ENCODE results near the gene ADRA2C.

The ADRA2C gene

DNA sequence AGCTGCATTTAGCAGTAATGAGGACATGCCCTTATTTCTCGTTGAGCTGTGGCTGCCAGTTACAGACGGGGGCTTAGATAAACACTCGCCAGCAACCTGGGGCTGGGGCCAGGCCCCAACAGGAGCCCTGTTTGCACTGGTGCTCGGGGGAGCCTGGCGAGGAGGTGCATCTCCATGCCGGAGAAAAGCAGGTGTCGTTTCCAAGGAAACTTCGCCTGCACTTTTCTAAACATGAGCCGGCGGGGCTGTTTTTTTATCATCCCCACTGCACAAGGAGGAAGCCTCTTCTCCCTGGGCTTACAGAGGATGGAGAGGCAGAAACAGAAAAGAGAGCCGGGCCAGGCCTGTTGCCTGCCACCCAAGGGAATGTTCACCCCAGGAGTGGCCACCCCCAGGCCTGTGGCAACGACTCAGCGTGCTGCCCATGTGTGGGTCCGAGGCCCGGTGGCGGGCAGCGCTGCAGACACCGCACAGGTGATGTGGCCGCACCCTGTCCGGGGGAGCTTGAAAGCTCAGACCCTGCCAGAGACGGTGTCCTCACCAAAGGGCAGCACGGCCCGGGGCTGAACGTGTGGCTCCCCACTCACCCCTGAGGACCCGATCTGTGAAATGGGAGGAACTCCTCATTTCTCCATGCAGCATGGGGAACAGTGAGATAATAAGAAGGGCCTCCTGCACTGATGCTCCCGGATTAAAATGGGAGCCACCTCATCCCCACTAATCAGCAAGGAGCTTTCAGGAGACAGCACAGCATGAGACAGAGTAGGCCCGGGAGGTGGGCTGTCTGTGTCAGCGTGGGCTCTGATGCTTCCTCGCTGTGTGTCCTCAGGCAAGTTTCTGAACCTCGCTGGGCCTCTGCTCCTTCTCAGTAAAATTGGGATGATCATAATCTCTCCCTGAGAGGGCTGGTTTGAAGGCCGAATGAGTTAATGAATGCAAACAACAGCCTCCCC lies 33.8 kb upstream of the ADRA2C start:
- no peak for DNase-seq (ENCODE audit: insufficient read length, low spot score)
- no peak for FAIRE-seq

- DNase-seq (ENCODE audit: insufficient read length, low spot score) (no peak), FAIRE-seq (no peak)
Measured at GRCh38 chr4:3733195-3733594, 33.0 kb upstream of the ADRA2C start.

DNA sequence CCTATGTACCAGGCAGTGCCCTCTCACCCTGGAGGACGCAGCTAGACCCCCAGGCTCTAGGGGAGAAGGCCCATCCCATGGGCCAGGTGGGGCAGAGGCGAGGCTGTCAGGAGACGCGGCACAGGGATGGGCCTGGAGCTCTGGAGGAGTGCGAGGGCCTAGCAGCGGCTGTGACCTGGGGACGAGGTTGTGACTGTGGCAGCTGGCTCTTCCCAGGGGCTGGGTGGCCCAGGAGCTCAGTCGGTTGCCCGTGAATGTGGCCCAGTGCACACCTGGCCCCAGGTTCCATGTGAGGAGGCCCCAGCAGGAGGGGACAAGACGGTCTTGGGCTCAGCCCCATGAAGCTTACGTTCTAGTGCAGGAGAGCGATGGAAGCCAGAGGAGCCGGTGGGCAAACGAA lies 31.0 kb upstream of the ADRA2C start:
- DNase-seq (ENCODE audit: insufficient read length, low spot score) = no peak
- no peak for FAIRE-seq

GRCh38 chr4:3736290-3736689 lies 29.9 kb upstream of the ADRA2C start:
- no peak for DNase-seq (ENCODE audit: insufficient read length, low spot score)
- no peak for FAIRE-seq

DNA sequence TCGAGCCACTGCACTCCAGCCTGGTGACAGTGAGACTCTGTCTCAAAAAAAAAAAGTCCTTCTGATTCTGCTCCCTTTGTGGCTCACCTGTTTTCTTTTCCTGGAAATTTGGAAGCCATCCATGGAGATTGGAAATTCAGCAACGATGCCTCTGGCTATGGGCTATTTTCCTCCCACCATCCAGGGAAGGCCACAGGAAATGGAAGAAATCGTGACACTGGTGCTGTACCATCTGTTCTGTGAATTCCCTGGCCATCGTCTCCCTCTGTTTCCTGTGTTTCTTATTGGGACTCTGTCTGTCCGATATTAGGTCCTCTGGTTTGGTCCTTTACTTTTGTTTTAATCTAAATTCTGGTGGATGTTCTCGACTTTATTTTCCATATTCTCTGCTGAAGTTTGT lies 29.4 kb upstream of the ADRA2C start:
- FAIRE-seq = no peak
- DNase-seq (ENCODE audit: insufficient read length, low spot score) = no peak

DNA sequence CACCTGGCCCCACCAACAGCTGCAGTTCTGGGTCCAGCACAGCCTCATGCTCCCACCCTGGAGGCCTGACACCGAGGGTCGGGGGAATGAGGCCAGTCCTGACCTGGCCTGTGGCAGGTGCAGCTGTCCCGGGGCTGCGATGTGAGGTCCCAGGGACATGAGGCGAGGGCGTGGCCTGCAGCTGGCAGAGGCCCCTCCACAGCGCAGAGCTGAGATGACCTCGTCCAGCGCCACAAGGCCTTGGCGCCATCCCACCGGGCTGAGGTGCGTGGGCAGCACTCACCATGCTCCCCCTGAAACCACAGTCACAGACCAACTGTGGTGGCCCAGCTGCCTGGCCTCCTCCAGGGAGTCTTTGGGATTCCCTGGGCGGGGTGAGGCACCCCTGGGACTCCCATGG lies 26.6 kb upstream of the ADRA2C start:
- FAIRE-seq = no peak
- no peak for DNase-seq (ENCODE audit: insufficient read length, low spot score)

- no peak for DNase-seq (ENCODE audit: insufficient read length, low spot score)
- no peak for FAIRE-seq
Measured at GRCh38 chr4:3740256-3740655, 25.9 kb upstream of the ADRA2C start.

DNA sequence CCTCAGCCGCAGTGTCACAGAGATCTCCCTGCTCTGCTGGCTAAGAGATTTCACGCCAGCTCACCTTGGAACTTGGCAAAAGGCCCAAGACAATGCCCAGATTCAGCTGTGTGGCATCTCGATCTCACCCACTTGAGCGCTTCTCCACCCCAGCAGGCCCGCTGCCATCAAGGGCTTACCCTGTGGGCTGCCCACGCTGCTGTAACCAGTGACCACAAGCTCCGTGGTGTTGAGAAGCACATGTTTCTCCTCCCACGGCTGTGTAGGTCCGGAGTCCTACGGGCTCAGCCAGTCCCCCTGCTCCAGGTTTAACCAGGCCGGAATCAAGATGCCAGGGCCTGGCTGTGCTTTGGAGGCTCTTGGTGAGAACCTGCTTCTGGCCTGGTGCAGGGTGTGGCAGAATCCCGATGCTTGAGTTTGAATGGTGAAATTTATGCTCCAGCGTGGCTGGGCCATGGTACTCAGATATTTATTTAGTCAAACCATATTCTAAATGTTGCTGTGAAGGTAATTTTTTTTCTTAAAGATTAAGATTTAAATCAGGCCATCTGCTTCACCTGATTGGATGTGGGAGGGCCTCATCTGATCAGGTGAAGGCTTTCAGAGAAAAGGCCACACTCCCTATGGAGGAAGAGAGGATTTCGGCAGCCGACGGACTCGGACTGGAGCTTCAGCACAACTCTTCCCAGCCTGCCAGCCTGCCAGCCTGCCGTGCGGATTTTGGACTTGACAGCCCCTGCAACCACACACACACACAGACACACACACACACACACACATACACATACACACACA lies 24.8 kb upstream of the ADRA2C start:
- DNase-seq (ENCODE audit: insufficient read length, low spot score) (no peak), FAIRE-seq (no peak)

- DNase-seq (ENCODE audit: insufficient read length, low spot score) (no peak), FAIRE-seq (no peak)
Measured at GRCh38 chr4:3742610-3743009, 23.6 kb upstream of the ADRA2C start.

DNA sequence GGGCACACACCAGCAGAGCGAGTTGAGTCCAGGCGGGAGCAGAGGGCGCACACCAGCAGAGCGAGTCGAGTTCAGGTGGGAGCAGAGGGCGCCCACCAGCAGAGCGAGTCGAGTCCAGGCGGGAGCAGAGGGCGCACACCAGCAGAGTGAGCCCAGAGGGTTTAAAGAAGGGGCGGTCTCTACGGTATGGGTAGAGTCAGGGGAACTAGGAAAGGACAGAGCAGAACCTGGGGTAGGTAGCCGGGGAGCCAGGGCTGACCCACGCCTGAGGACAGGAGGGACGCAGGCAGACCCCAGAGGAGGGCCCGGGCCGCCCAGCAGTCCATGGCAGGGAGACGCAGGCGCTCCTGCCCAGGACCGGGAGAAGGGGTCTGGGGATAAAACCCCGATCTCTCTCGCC lies 22.0 kb upstream of the ADRA2C start:
- DNase-seq (ENCODE audit: insufficient read length, low spot score) (no peak), FAIRE-seq (no peak)

DNA sequence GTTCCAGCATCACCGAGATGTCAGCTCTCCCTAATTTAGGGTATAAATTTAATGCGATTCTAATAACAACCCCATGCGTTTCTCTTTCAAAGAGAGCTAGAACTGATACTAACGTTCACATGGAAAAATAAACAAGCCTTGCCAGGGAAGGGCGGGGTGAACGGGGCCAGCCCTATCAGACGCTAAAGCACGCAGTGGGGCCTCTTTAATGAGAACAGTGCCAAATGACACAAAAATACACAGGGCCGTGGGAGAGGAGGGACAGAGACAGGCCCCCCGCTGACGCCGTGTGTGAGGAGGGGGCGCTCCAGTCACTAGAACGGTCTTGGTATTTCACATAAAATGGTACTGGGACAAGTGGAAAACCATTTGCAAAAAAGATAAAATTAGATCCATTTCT lies 21.3 kb upstream of the ADRA2C start:
- FAIRE-seq (no peak), DNase-seq (ENCODE audit: insufficient read length, low spot score) (no peak)

DNA sequence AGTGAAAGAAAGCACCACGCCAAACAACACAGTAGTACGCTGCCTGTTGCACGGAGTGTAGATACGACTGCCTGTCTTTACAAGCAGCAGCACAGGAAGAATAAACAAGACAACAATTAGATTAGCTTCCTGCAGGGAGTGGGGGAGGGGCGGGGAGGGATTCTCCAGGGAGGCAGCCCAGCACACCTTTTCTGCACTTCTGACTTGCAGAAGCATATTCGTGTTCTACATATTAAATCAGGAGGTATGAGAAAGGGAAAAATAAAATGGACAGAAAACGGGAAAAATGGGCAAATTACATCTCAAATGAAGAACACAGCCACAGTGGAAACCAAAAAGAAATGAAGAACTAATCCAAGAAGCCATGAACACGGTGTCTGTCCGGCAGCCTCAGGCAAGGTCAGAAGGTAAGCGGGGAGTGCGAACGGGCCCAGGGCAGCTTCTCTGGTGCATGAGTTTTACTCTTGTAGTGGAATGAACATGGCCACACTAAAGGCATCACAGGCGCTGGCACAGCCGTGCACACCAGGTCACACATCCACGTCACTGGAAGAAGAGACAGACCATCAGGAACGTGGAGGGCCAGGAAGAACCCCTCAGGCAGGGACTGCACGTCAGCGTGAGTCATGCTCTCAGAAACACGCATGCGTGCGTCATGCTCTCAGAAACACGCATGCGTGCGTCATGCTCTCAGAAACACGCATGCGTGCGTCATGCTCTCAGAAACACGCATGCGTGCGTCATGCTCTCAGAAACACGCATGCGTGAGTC lies 20.1 kb upstream of the ADRA2C start:
- DNase-seq (ENCODE audit: insufficient read length, low spot score) (no peak), FAIRE-seq (no peak)

DNA sequence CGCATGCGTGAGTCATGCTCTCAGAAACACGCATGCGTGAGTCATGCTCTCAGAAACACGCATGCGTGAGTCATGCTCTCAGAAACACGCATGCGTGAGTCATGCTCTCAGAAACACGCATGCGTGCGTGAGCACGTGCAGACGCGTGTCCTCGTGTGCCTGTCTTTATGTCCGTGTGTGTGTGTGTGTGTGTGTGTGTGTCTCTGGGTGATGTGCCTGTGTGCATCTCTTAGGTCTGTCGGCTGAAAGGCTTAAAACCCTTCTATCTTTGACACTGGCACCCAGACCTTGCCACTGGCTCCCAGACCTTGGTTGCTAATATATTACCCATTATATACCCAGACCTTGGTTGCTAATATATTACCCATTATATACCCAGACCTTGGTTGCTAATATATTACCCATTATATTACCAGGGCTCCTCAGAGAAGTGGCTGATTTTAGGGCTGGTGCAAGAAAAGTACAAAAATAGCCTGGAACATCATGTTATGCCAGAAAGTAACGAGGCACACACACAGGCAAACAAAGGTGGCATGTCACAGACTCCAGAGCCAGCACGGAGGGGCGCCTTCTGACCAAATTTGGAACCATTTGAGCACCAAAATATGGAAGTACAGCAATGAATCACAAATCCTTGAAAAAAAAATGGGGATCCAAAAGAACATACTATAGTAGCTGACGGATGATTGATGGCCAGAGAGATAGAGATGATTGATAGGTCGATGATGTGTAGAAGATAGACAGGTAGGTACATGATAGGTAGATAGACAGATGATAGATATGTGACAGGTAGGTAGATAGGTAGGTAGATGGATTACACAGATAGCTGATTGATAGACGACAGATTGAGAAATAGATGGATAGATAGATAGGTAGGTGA lies 19.2 kb upstream of the ADRA2C start:
- no peak for DNase-seq (ENCODE audit: insufficient read length, low spot score)
- FAIRE-seq = no peak

DNA sequence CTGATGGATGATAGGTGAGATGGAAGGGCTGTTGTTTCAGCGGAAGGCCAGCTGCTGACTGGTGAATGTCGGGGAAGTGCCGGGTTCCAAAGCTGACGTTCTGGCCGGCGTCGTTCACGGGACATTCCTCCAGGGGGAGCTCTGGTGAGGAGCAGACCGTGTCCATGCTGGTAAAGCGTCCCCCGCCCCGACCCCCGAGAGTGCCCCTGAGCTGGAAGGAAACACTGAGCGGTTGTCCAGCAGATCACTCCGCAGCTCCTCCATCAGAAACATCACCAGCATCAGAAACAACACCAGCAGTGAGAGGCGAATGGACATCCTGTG lies 18.6 kb upstream of the ADRA2C start:
- no peak for FAIRE-seq
- DNase-seq (ENCODE audit: insufficient read length, low spot score) = no peak

DNA sequence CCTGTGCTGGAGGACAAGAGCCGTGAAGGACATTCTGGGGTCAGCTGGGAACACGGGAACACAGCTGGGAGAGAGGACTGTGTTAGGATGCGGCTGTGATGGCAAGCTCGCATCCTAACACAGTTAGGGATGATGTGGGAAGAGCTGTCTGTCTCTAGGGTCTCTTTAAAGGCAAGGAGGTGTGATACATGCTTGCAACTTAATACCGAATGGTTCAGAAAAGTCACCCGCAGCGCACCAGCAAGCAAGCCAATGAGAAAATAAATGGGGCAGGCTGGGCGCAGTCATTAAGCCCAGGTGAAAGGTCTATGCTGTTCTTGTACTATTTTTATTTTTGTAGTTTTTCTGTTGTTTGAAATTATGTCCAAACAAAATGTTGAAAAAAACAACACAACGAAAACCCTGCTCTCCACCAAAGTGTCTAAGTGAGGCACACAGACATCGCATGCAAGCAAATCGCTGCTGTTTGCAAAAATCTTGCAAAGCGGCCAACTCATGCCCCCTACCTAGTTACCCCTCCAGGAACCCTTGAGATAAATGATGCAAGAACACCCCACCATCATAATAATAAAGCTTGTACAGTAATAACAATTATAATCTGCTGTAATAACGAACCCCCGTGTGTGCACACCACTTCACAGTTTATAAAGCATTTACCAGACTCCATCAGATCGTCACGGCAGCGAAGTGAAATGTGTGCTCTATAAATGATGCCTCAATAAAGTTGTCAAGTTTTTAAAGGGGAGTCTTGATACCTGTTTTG lies 17.9 kb upstream of the ADRA2C start:
- FAIRE-seq (no peak), DNase-seq (ENCODE audit: insufficient read length, low spot score) (no peak)

DNA sequence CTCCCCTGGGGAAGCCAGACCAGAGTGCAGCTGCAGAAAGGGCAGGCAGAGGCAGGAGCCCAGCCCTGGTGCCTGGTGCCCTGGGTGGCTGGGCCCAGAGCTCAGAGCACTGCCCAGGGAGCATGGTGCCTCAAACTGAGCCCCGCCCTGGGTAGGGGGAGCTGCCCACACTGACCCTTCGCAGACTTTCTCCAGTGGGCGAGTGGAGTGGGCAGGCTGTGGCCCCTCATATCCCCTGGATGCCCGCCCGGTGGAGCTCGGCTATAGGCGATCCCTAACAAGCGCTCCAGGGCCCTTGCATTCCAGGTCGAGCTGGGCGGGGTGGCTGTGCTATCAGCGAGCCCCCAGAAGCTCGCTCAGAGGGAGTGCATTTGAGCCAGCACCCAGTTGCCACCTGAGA lies 17.1 kb upstream of the ADRA2C start:
- no peak for FAIRE-seq

GRCh38 chr4:3750334-3750733 lies 15.9 kb upstream of the ADRA2C start:
- FAIRE-seq = no peak

More for the DNA sequence above, 17.1 kb upstream of the ADRA2C start:
- no peak for DNase-seq (ENCODE audit: insufficient read length, low spot score)

GRCh38 chr4:3752022-3752421 lies 14.2 kb upstream of the ADRA2C start:
- no peak for FAIRE-seq
- no peak for DNase-seq (ENCODE audit: insufficient read length, low spot score)

More at GRCh38 chr4:3750334-3750733, 15.9 kb upstream of the ADRA2C start:
- no peak for DNase-seq (ENCODE audit: insufficient read length, low spot score)

DNA sequence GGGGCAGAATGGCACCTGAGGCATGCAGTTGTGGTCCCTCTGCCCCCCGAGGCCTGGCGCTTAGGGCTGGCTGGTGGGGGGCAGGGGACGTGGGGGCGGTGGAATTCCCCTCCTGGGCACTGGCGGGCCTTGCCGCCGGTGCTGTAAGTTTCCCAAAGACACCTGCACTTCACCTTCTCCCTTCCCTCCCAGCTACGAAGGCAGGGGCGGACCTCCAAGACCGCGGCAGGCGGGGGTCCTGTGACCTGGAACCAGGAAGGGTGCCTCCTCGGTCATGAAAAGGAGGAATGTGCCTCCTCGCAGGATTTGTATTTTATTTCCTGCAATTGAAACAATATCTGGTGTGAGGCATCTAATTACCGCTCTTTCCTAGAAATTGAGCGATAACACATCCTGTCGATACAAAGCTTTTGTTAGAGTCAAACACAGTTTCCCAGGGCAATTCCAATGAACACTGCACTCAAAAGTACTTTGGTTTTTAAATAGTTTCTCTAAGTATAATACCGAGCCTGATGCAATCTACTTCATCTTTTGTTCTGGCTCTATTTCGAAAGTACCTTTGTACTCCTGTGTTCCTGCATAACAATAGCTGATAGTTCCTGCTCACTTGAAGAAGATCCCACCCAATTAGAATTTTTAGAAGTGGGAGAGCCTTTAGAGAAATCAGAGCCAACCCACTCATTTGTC lies 12.3 kb upstream of the ADRA2C start:
- FAIRE-seq (no peak), DNase-seq (ENCODE audit: insufficient read length, low spot score) (no peak)
